Thyroid gland (tissue), 4 donors: ENCODE results near the gene SEC14L3.

Source experiments
- POLR2A ChIP-seq, 2 donors: fragments of 450-650 bp; IDR thresholded peaks; one replicate each; pipeline ENCODE4 v1.6.1; 2017; ENCODE audit warnings: antibody characterized with exemption in 2 of 2, mild to moderate bottlenecking in 2 of 2, moderate library complexity in 1 of 2
- TF ChIP-seq, protein P1 (sequence below), 6 experiments: fragments of 200-600 bp in 3 of 6; fragments of 450-650 bp in 3 of 6; sonication (generic) in 3 of 6; IDR thresholded peaks; one replicate each; pipeline ENCODE4 v1.5.1; 2016 to 2019; ENCODE audit warnings: antibody characterized with exemption in 6 of 6, mild to moderate bottlenecking in 2 of 6, inconsistent platforms in 1 of 6, moderate library complexity in 1 of 6

- TF ChIP-seq, protein P1, sequence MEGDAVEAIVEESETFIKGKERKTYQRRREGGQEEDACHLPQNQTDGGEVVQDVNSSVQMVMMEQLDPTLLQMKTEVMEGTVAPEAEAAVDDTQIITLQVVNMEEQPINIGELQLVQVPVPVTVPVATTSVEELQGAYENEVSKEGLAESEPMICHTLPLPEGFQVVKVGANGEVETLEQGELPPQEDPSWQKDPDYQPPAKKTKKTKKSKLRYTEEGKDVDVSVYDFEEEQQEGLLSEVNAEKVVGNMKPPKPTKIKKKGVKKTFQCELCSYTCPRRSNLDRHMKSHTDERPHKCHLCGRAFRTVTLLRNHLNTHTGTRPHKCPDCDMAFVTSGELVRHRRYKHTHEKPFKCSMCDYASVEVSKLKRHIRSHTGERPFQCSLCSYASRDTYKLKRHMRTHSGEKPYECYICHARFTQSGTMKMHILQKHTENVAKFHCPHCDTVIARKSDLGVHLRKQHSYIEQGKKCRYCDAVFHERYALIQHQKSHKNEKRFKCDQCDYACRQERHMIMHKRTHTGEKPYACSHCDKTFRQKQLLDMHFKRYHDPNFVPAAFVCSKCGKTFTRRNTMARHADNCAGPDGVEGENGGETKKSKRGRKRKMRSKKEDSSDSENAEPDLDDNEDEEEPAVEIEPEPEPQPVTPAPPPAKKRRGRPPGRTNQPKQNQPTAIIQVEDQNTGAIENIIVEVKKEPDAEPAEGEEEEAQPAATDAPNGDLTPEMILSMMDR (IDR thresholded peaks at IDR 0.05), result no peak
- no peak for TF ChIP-seq POLR2A (IDR thresholded peaks at IDR 0.05)
Observed at GRCh38 chr22:30457981-30458380, 13.8 kb downstream of the SEC14L3 start.
